ENCODE data around the gene TMED5. TPM values are rescaled to one million over a fixed set of nuclear protein-coding genes. Genes with fewer than 3 reads are reported as not detected.

TMED5 gene
- total RNA-seq, 1 donor from 2014 or later: 40.1 TPM

GRCh38 chr1:93206567-93206954, 26.3 kb upstream of the TMED5 start:
- TF ChIP-seq CTCF (conservative IDR thresholded peaks at IDR 0.05; ENCODE audit: low read depth, low read length): no peak
- no peak for DNase-seq (ENCODE audit: low read depth)
- no peak overlapping the region for H3K4me3 ChIP-seq (ENCODE audit: low read depth, low read length)

- H3K4me3 ChIP-seq (ENCODE audit: low read depth, low read length): no peak overlapping the region
- TF ChIP-seq CTCF (conservative IDR thresholded peaks at IDR 0.05; ENCODE audit: low read depth, low read length): no peak
- no peak for DNase-seq (ENCODE audit: low read depth)
Measured at GRCh38 chr1:93205892-93206566, 25.8 kb upstream of the TMED5 start.

GRCh38 chr1:93200714-93201113, 20.5 kb upstream of the TMED5 start:
- no peak for TF ChIP-seq CTCF (conservative IDR thresholded peaks at IDR 0.05; ENCODE audit: low read depth, low read length)
- no peak for DNase-seq (ENCODE audit: low read depth)
- no peak overlapping the region for H3K4me3 ChIP-seq (ENCODE audit: low read depth, low read length)

- H3K4me3 ChIP-seq (ENCODE audit: low read depth, low read length): no peak overlapping the region
- TF ChIP-seq CTCF (conservative IDR thresholded peaks at IDR 0.05; ENCODE audit: low read depth, low read length): no peak
- no peak for DNase-seq (ENCODE audit: low read depth)
Measured at GRCh38 chr1:93200086-93200620, 19.9 kb upstream of the TMED5 start.

GRCh38 chr1:93199150-93199549, 18.9 kb upstream of the TMED5 start:
- TF ChIP-seq CTCF (conservative IDR thresholded peaks at IDR 0.05; ENCODE audit: low read depth, low read length): no peak
- no peak overlapping the region for H3K4me3 ChIP-seq (ENCODE audit: low read depth, low read length)
- no peak for DNase-seq (ENCODE audit: low read depth)

- no peak for DNase-seq (ENCODE audit: low read depth)
- TF ChIP-seq CTCF (conservative IDR thresholded peaks at IDR 0.05; ENCODE audit: low read depth, low read length): no peak
- H3K4me3 ChIP-seq (ENCODE audit: low read depth, low read length): no peak overlapping the region
Measured at GRCh38 chr1:93196591-93196990, 16.4 kb upstream of the TMED5 start.
